GM23338 (cell line): Measurements from ENCODE around the gene GUCY1A2. TPM values are rescaled to one million over a fixed set of nuclear protein-coding genes. Genes with fewer than 3 reads are reported as not detected.

Experiments used
- ATAC-seq: fragments of 200-7000 bp; cut with Tn5 transposase; 3 replicates; pipeline ENCODE4 v1.9.1; 2020
- DNase-seq: peaks from one replicate; pipeline ENCODE4 v3.0.0-alpha.2; 2015; ENCODE audit warnings: low spot score
- H2AFZ ChIP-seq: fragments of 200-600 bp; sonication (generic); 2 replicates; pipeline ENCODE4 v1.8.0; 2016; ENCODE audit warnings: antibody characterized with exemption, mild to moderate bottlenecking, moderate library complexity
- H3F3A ChIP-seq: fragments of 200-600 bp; sonication (generic); replicated peaks from 2 replicates; pipeline ENCODE4 v1.8.0; 2017; ENCODE audit warnings: antibody characterized with exemption, mixed run types, low read depth
- H3K27ac ChIP-seq: fragments of 200-600 bp; sonication (generic); 2 replicates; pipeline ENCODE4 v1.6.1; 2016; ENCODE audit warnings: low read depth
- H3K27me3 ChIP-seq: fragments of 200-600 bp; sonication (generic); 2 replicates; pipeline ENCODE4 v1.8.0; 2016; ENCODE audit warnings: mild to moderate bottlenecking, mixed run types, moderate library complexity; ENCODE audit not compliant: insufficient read depth
- H3K36me3 ChIP-seq: fragments of 200-600 bp; sonication (generic); 2 replicates; pipeline ENCODE4 v1.8.0; 2016; ENCODE audit warnings: mild to moderate bottlenecking; ENCODE audit not compliant: insufficient read depth
- H3K4me1 ChIP-seq: fragments of 200-600 bp; sonication (generic); 2 replicates; pipeline ENCODE4 v1.8.0; 2016; ENCODE audit warnings: mild to moderate bottlenecking, moderate library complexity; ENCODE audit not compliant: insufficient read depth
- H3K4me2 ChIP-seq: fragments of 200-600 bp; sonication (generic); 2 replicates; pipeline ENCODE4 v1.7.1; 2017; ENCODE audit warnings: mixed run types
- H3K4me3 ChIP-seq: fragments of 200-600 bp; sonication (generic); 2 replicates; pipeline ENCODE4 v1.6.1; 2016; ENCODE audit warnings: mixed run types
- H3K79me2 ChIP-seq: fragments of 200-600 bp; sonication (generic); replicated peaks from 2 replicates; pipeline ENCODE4 v1.8.0; 2017; ENCODE audit warnings: mild to moderate bottlenecking; ENCODE audit not compliant: insufficient read depth
- H3K9me2 ChIP-seq: fragments of 200-600 bp; sonication (generic); 2 replicates; pipeline ENCODE4 v1.8.0; 2017; ENCODE audit not compliant: insufficient read depth
- H4K20me1 ChIP-seq: fragments of 200-600 bp; sonication (generic); replicated peaks from 2 replicates; pipeline ENCODE4 v1.8.0; 2017; ENCODE audit warnings: mild to moderate bottlenecking; ENCODE audit not compliant: insufficient read depth
- H3K27ac Mint-ChIP-seq: 2 replicates; pipeline ENCODE4 v1.8.0; 2020; ENCODE audit warnings: inconsistent platforms, mild to moderate bottlenecking, moderate library complexity, mixed read lengths
- H3K27me3 Mint-ChIP-seq: 3 replicates; pipeline ENCODE4 v1.8.0; 2022; ENCODE audit warnings: low read depth, mild to moderate bottlenecking, moderate library complexity, mixed read lengths, inconsistent platforms; ENCODE audit not compliant: insufficient read depth, poor library complexity
- H3K36me3 Mint-ChIP-seq: 3 replicates; pipeline ENCODE4 v1.8.0; 2021; ENCODE audit warnings: low read depth, mild to moderate bottlenecking, inconsistent platforms, moderate library complexity, mixed read lengths
- H3K4me1 Mint-ChIP-seq: 3 replicates; pipeline ENCODE4 v1.8.0; 2020; ENCODE audit warnings: mild to moderate bottlenecking, inconsistent platforms, mixed read lengths
- H3K4me3 Mint-ChIP-seq: 3 replicates; pipeline ENCODE4 v1.8.0; 2021; ENCODE audit warnings: moderate library complexity, mild to moderate bottlenecking, inconsistent platforms, mixed read lengths
- H3K9me3 Mint-ChIP-seq: 3 replicates; pipeline ENCODE4 v1.8.0; 2020; ENCODE audit warnings: moderate library complexity, mild to moderate bottlenecking, inconsistent platforms, mixed read lengths
- ETS1 ChIP-seq: IDR thresholded peaks from 2 replicates; pipeline ENCODE4 v1.6.1; 2016; ENCODE audit warnings: antibody characterized with exemption
- EZH2 ChIP-seq: fragments of 200-600 bp; sonication (generic); IDR thresholded peaks from one replicate; pipeline ENCODE4 v1.8.0; 2017; ENCODE audit warnings: antibody characterized with exemption, mild to moderate bottlenecking, low read depth; ENCODE audit not compliant: unreplicated experiment
- ZNF114 ChIP-seq: fragments of 250-450 bp; sonication (Bioruptor Pico); IDR thresholded peaks from 2 replicates; pipeline ENCODE4 v1.5.0; 2020; ENCODE audit warnings: mild to moderate bottlenecking, moderate library complexity
- ZNF462 ChIP-seq: fragments of 250-450 bp; sonication (Bioruptor Pico); IDR thresholded peaks from 2 replicates; pipeline ENCODE4 v1.5.0; 2020; ENCODE audit warnings: mild to moderate bottlenecking, moderate library complexity
- polyA plus RNA-seq: library from polyadenylated mRNA; unstranded; fragments of >200 nt; fragmentation: Nextera tagmentation; extraction: Ambion mirVana; gene quantifications from 2 replicates; pipeline ENCODE4 v1.2.1, GENCODE V29; 2016
- total RNA-seq: library from RNA; depleted of rRNA; stranded (reverse); fragments of >200 nt; shearing (Covaris generic); gene quantifications from 2 replicates; pipeline ENCODE4 v1.2.3, GENCODE V29; 2014
- TF ChIP-seq, protein P1 (sequence below), 2 experiments: fragments of 200-600 bp in 1 of 2; sonication (generic) in 1 of 2; conservative IDR thresholded peaks; 2 replicates each; pipeline versions ENCODE4 v1.5.1 to v1.6.1; 2016 to 2017; ENCODE audit warnings: antibody characterized with exemption in 2 of 2, low read depth in 2 of 2, mild to moderate bottlenecking in 2 of 2, moderate library complexity in 1 of 2

The GUCY1A2 gene
- total and polyA plus RNA-seq, 2 experiments from 2014 or later = 0.36 to 1.4 TPM

DNA sequence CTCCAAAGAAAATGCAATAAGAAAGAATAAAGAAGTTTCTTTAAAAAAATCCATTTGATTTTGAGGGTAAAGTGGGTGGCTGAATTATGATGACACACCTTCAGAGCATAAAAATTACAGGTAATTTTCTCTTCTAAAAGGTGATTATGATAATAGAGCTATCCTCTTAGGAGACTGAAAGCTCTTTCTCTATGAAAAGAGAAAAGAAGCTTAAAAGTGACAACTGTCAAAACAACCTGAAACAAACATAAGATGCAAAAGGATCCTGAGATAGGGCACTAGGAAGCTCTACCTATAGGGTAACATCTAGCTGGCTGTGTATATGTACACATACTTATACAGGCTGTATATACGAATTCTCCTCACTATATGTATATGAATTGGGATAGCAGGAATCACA is 270.2 kb downstream of the GUCY1A2 start:
- Mint-ChIP-seq H3K4me1 (no peaks in the 10 kb centered on the region), H3K4me3 (no peak overlapping the region), H3K9me3 (no peaks in the 10 kb centered on the region), H3K27me3 (peaks cover 1% of the 10 kb centered on the region), H3K36me3 (no peaks in the 10 kb centered on the region), H3K27ac (no peak overlapping the region)
- ATAC-seq (no peak), DNase-seq (no peak)
- Histone ChIP-seq H2AFZ (no peak overlapping the region), H3K4me1 (no peaks in the 10 kb centered on the region), H3K36me3 (no peaks in the 10 kb centered on the region), H3K9me2 (no peaks in the 10 kb centered on the region), H3K4me3 (no peak overlapping the region), H3K79me2 (no peaks in the 10 kb centered on the region), H3K4me2 (no peak overlapping the region), H4K20me1 (no peaks in the 10 kb centered on the region), H3K27ac (no peak overlapping the region), H3F3A (no peaks in the 10 kb centered on the region), H3K27me3 (no peaks in the 10 kb centered on the region)
- TF ChIP-seq ZNF114 (CRISPR knock-in tag) = no peak
- no peak for TF ChIP-seq EZH2
- TF ChIP-seq ZNF462 (CRISPR knock-in tag) = no peak
- TF ChIP-seq ETS1 = no peak
- TF ChIP-seq, protein P1, sequence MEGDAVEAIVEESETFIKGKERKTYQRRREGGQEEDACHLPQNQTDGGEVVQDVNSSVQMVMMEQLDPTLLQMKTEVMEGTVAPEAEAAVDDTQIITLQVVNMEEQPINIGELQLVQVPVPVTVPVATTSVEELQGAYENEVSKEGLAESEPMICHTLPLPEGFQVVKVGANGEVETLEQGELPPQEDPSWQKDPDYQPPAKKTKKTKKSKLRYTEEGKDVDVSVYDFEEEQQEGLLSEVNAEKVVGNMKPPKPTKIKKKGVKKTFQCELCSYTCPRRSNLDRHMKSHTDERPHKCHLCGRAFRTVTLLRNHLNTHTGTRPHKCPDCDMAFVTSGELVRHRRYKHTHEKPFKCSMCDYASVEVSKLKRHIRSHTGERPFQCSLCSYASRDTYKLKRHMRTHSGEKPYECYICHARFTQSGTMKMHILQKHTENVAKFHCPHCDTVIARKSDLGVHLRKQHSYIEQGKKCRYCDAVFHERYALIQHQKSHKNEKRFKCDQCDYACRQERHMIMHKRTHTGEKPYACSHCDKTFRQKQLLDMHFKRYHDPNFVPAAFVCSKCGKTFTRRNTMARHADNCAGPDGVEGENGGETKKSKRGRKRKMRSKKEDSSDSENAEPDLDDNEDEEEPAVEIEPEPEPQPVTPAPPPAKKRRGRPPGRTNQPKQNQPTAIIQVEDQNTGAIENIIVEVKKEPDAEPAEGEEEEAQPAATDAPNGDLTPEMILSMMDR (conservative IDR thresholded peaks at IDR 0.05; ENCODE audit: low read depth in 2 of 2) = no peak
